Upper lobe of left lung (tissue), 6 donors: ENCODE results near the gene DMGDH. TPM values are rescaled to one million over a fixed set of nuclear protein-coding genes. Genes with fewer than 3 reads are reported as not detected.

ENCODE experiments used
- ATAC-seq, 2 donors: fragments of 200-7000 bp; cut with Tn5 transposase; one replicate each; pipeline ENCODE4 v1.9.1; 2022; ENCODE audit warnings: mild to moderate bottlenecking in 2 of 2, moderate library complexity in 2 of 2; ENCODE audit not compliant: low FRiP score in 2 of 2
- DNase-seq, 2 donors: peaks; one replicate each; pipeline ENCODE4 v3.0.0-alpha.2; 2019 to 2020
- H3K27ac ChIP-seq, 4 donors: fragments of 200-600 bp; sonication (generic); one replicate each; pipeline ENCODE4 v1.5.1; 2016 to 2019
- H3K27me3 ChIP-seq, 4 donors: fragments of 200-600 bp; sonication (generic); one replicate each; pipeline ENCODE4 v1.5.1; 2017 to 2019
- H3K36me3 ChIP-seq, 4 donors: fragments of 200-600 bp; sonication (generic); one replicate each; pipeline ENCODE4 v1.5.1; 2016 to 2019
- H3K4me1 ChIP-seq, 4 donors: fragments of 200-600 bp; sonication (generic); one replicate each; pipeline ENCODE4 v1.5.1; 2018 to 2019
- H3K4me3 ChIP-seq, 4 donors: fragments of 200-600 bp; sonication (generic); one replicate each; pipeline ENCODE4 v1.5.1; 2017 to 2019; ENCODE audit warnings: mild to moderate bottlenecking in 2 of 4, moderate library complexity in 1 of 4
- H3K9me3 ChIP-seq, 4 donors: fragments of 200-600 bp; sonication (generic); one replicate each; pipeline ENCODE4 v1.5.1; 2018 to 2019
- EP300 ChIP-seq, 4 donors: sonication (generic); formaldehyde crosslinking; IDR thresholded peaks; one replicate each; pipeline ENCODE4 v1.5.1; 2017; ENCODE audit warnings: antibody characterized with exemption in 4 of 4, control low read depth in 2 of 4
- POLR2A ChIP-seq, 4 donors: fragments of 450-650 bp; IDR thresholded peaks; one replicate each; pipeline ENCODE4 v1.5.1; 2016 to 2017; ENCODE audit warnings: antibody characterized with exemption in 4 of 4, mild to moderate bottlenecking in 2 of 4
- POLR2AphosphoS5 ChIP-seq, 2 donors: sonication (generic); formaldehyde crosslinking; IDR thresholded peaks; one replicate each; pipeline ENCODE4 v1.5.1; 2017; ENCODE audit warnings: antibody characterized with exemption in 2 of 2
- WGBS, 2 donors: methylation state at CpG; one replicate each; pipeline ENCODE4 v1.1.5; 2017 to 2018; 5-methylcytosine and 5-hydroxymethylcytosine counted together
- total RNA-seq, 6 donors: library from RNA; depleted of rRNA in 4 of 6; stranded (reverse); fragments of >200 nt in 4 of 6; gene quantifications; one replicate each; pipeline versions ENCODE4 v1.1.0 to v1.2.1, GENCODE V29; 2016 to 2021
- TF ChIP-seq, protein P1 (sequence below), 6 experiments: fragments of 450-650 bp in 4 of 6; fragments of 200-600 bp in 2 of 6; sonication (generic) in 2 of 6; IDR thresholded peaks; one replicate each; pipeline ENCODE4 v1.5.1; 2016 to 2019; ENCODE audit warnings: antibody characterized with exemption in 6 of 6
- donor health status: DM: no; HTN: no; CAD: no; lungs with moderate emphysema.
- donor health status: DM: no; HTN: yes; CAD: no; lungs with severe emphysema.

DMGDH gene
- total RNA-seq, 6 donors from 2014 or later: 0.46 to 1.3 (median 1.1) TPM

DNA sequence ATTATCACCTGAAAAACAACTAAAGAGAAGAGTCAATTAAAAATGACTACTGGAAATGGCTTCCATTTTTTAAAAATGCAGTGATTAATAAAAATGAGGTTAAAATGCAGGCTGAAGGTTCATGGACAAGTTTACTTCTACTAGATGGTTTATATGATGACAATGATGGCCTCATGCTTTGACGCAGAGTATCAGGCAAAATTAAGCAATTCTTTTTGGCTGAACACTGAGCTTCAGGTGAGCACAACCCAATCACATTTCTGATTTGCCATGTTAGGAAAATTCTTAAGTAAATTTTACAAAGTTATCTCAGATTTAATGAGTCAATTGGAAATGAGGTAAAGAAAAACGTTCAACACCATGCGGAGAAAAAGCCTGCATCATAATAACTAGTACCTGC, 22.3 kb downstream of the DMGDH start:
- H3K27ac ChIP-seq: no peak overlapping the region
- no peaks in the 10 kb centered on the region for H3K4me1 ChIP-seq
- no peak for ATAC-seq
- no peak overlapping the region for H3K4me3 ChIP-seq
- no peaks in the 10 kb centered on the region for H3K27me3 ChIP-seq
- H3K9me3 ChIP-seq: peaks cover 0 to 4% (median 0%) of the 10 kb centered on the region in 4 donors
- WGBS, 2 donors: 86 to 91% methylated on average over 3 of the region's 3 CpGs
- TF ChIP-seq EP300 (IDR thresholded peaks at IDR 0.05): no peak
- TF ChIP-seq POLR2AphosphoS5 (IDR thresholded peaks at IDR 0.05): no peak
- TF ChIP-seq, protein P1, sequence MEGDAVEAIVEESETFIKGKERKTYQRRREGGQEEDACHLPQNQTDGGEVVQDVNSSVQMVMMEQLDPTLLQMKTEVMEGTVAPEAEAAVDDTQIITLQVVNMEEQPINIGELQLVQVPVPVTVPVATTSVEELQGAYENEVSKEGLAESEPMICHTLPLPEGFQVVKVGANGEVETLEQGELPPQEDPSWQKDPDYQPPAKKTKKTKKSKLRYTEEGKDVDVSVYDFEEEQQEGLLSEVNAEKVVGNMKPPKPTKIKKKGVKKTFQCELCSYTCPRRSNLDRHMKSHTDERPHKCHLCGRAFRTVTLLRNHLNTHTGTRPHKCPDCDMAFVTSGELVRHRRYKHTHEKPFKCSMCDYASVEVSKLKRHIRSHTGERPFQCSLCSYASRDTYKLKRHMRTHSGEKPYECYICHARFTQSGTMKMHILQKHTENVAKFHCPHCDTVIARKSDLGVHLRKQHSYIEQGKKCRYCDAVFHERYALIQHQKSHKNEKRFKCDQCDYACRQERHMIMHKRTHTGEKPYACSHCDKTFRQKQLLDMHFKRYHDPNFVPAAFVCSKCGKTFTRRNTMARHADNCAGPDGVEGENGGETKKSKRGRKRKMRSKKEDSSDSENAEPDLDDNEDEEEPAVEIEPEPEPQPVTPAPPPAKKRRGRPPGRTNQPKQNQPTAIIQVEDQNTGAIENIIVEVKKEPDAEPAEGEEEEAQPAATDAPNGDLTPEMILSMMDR (IDR thresholded peaks at IDR 0.05): no peak
- no peak for TF ChIP-seq POLR2A (IDR thresholded peaks at IDR 0.05)
- DNase-seq: no peak
- no peaks in the 10 kb centered on the region for H3K36me3 ChIP-seq

- WGBS, 2 donors: 88 to 92% methylated on average over 3 of the region's 3 CpGs
- H3K4me1 ChIP-seq: no peaks in the 10 kb centered on the region
- TF ChIP-seq EP300 (IDR thresholded peaks at IDR 0.05): no peak
- TF ChIP-seq, protein P1 (IDR thresholded peaks at IDR 0.05): no peak
- no peak for TF ChIP-seq POLR2AphosphoS5 (IDR thresholded peaks at IDR 0.05)
- no peak for TF ChIP-seq POLR2A (IDR thresholded peaks at IDR 0.05)
- H3K9me3 ChIP-seq: no peaks in the 10 kb centered on the region
- no peaks in the 10 kb centered on the region for H3K36me3 ChIP-seq
- H3K27ac ChIP-seq: no peak overlapping the region
- no peak for ATAC-seq
- H3K4me3 ChIP-seq: no peak overlapping the region
- H3K27me3 ChIP-seq: no peaks in the 10 kb centered on the region
- DNase-seq: no peak
Measured at GRCh38 chr5:79042188-79042587, 27.3 kb downstream of the DMGDH start.

DNA sequence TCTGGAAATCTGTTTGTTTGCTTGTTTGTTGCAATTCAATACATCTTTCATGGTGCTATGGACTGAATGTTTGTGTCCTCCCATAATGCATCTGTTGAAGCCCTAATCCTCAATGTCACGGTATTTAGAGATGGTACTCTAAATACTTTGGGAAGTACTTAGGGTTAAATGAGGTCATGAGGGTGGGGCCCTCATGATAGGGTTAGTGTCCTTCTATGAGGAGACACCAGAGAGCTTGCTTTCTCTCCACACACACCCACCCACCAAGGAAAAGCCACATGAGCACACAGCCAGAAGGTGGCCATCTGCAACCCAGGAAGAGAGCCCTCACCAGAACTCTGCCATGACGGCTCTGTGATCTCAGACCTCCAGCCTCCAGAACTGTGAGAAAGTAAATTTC, 32.7 kb downstream of the DMGDH start:
- 94 to 96% methylated on average over 2 of the region's 2 CpGs for WGBS, 2 donors
- H3K4me1 ChIP-seq: no peaks in the 10 kb centered on the region
- no peak for ATAC-seq
- peaks cover 0 to 3% (median 0%) of the 10 kb centered on the region in 4 donors for H3K9me3 ChIP-seq
- H3K4me3 ChIP-seq: no peak overlapping the region
- no peaks in the 10 kb centered on the region for H3K27me3 ChIP-seq
- no peak overlapping the region for H3K27ac ChIP-seq
- TF ChIP-seq POLR2A (IDR thresholded peaks at IDR 0.05) (no peak), EP300 (IDR thresholded peaks at IDR 0.05) (no peak), POLR2AphosphoS5 (IDR thresholded peaks at IDR 0.05) (no peak)
- TF ChIP-seq, protein P1 (IDR thresholded peaks at IDR 0.05): no peak
- H3K36me3 ChIP-seq: no peaks in the 10 kb centered on the region
- no peak for DNase-seq

GRCh38 chr5:79035237-79035636, 34.2 kb downstream of the DMGDH start:
- TF ChIP-seq, protein P1 (IDR thresholded peaks at IDR 0.05): no peak
- TF ChIP-seq POLR2A (IDR thresholded peaks at IDR 0.05): no peak
- TF ChIP-seq POLR2AphosphoS5 (IDR thresholded peaks at IDR 0.05): no peak
- no peak for TF ChIP-seq EP300 (IDR thresholded peaks at IDR 0.05)
- DNase-seq: no peak
- no peaks in the 10 kb centered on the region for H3K36me3 ChIP-seq
- no peak overlapping the region for H3K4me3 ChIP-seq
- no peaks in the 10 kb centered on the region for H3K4me1 ChIP-seq
- H3K27me3 ChIP-seq: no peaks in the 10 kb centered on the region
- WGBS, 2 donors: 91 to 99% methylated on average over 3 of the region's 3 CpGs
- no peak for ATAC-seq
- peaks cover 0 to 3% (median 0%) of the 10 kb centered on the region in 4 donors for H3K9me3 ChIP-seq
- H3K27ac ChIP-seq: no peak overlapping the region

DNA sequence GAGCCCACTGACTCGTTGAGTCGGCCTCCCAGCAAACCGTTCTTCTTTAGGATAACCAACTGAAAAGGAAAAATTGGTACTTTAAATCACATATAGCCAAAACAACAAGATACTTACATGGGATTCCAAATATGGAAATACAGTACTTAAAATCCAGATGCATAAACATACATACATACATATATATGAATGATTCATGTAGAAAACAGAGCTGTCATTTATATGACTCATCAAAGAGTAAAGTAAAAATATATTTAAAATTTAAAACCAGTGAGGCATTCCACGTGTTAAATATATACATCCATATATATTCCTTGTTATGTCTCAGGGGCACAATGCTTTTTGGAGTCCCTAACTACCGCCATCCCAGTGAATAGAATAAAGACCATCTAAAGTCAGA, 36.7 kb downstream of the DMGDH start:
- Histone ChIP-seq H3K4me1 (no peaks in the 10 kb centered on the region), H3K36me3 (no peaks in the 10 kb centered on the region), H3K9me3 (peaks cover 0 to 3% (median 0%) of the 10 kb centered on the region in 4 donors), H3K4me3 (no peak overlapping the region), H3K27ac (no peak overlapping the region), H3K27me3 (no peaks in the 10 kb centered on the region)
- 89 to 95% methylated on average over 5 of the region's 5 CpGs for WGBS, 2 donors
- TF ChIP-seq, protein P1 (IDR thresholded peaks at IDR 0.05): no peak
- TF ChIP-seq POLR2A (IDR thresholded peaks at IDR 0.05) (no peak), EP300 (IDR thresholded peaks at IDR 0.05) (no peak), POLR2AphosphoS5 (IDR thresholded peaks at IDR 0.05) (no peak)
- no peak for ATAC-seq
- DNase-seq: no peak
